Measurements from ENCODE around the gene ACHE. TPM values are rescaled to one million over a fixed set of nuclear protein-coding genes. Genes with fewer than 3 reads are reported as not detected.
A peak's percentile ranks its signal among the peaks of the same experiment; 100 is the strongest.

Gene ACHE
- polyA plus RNA-seq, 2 of the 4 experiments (the other 2 are of a cell fraction): 0.17 to 0.62 TPM

GRCh38 chr7:100896732-100897608 is 1.3 kb upstream of the ACHE start:
- POLR2A ChIA-PET: no interaction called here
- Histone ChIP-seq H3K4me2 (peak overlapping the region; percentile 98), H3K4me3 (peak overlapping the region; percentile 49), H3K9me3 (no peaks in the 10 kb centered on the region), H3K4me1 (peaks cover 19% of the 10 kb centered on the region), H3K27ac (peak overlapping the region; percentile 20 to 69; a peak in 4 of 6 replicates)
- FAIRE-seq (no peak), DNase-seq (ENCODE audit: low read depth in 1 of 2, low spot score in 1 of 2) (no peak), ATAC-seq (peak; percentile 45 to 50)
- CTCF ChIA-PET: interaction anchor here (0.6 to 2.3 kb wide), 10 partner anchors 14 to 819 kb away, joined by 3 to 31 read pairs (median 5); partner anchors contain the start of gene MUC3A
- TF ChIP-seq CTCF (IDR thresholded peaks at IDR 0.05): peak; percentile 90
- TF ChIP-seq EHMT2 (IDR thresholded peaks at IDR 0.05; ENCODE audit: low read depth): no peak
- peak; percentile 28; the same call in 1 of the 2 replicates for TF ChIP-seq MAX (IDR thresholded peaks at IDR 0.05)
- no peak for TF ChIP-seq FOSB (CRISPR knock-in tag; IDR thresholded peaks at IDR 0.05)
- peak; percentile 65 to 83 for TF ChIP-seq RAD21 (conservative IDR thresholded peaks at IDR 0.05 in 1 of 2, IDR thresholded peaks at IDR 0.05 in 1 of 2)
- no peak for TF ChIP-seq PHF8 (IDR thresholded peaks at IDR 0.05; ENCODE audit: borderline replicate concordance, low read depth)
- no peak for TF ChIP-seq HES2 (IDR thresholded peaks at IDR 0.05)
- no peak for TF ChIP-seq TFCP2L1 (CRISPR knock-in tag; IDR thresholded peaks at IDR 0.05)
- TF ChIP-seq JUN (IDR thresholded peaks at IDR 0.05): no peak
- no peak for TF ChIP-seq FOXS1 (CRISPR knock-in tag; IDR thresholded peaks at IDR 0.05)
- no peak for TF ChIP-seq NPAS2 (CRISPR knock-in tag; IDR thresholded peaks at IDR 0.05; ENCODE audit: borderline replicate concordance)
- no peak for TF ChIP-seq MAZ (IDR thresholded peaks at IDR 0.05; ENCODE audit: borderline replicate concordance, low read depth, low read length)
- no peak for TF ChIP-seq RARB (CRISPR knock-in tag; IDR thresholded peaks at IDR 0.05)
- TF ChIP-seq EP300 (IDR thresholded peaks at IDR 0.05): no peak
- no peak for TF ChIP-seq ESRRA (IDR thresholded peaks at IDR 0.05; ENCODE audit: borderline replicate concordance, low read length)
- TF ChIP-seq NFE2L2 (conservative IDR thresholded peaks at IDR 0.05; ENCODE audit: low read length): no peak
- TF ChIP-seq POLR2AphosphoS2 (conservative IDR thresholded peaks at IDR 0.05; ENCODE audit: low read length): no peak
- TF ChIP-seq JUNB (IDR thresholded peaks at IDR 0.05): no peak
- TF ChIP-seq CEBPB (IDR thresholded peaks at IDR 0.05): no peak
- TF ChIP-seq SMC3 (IDR thresholded peaks at IDR 0.05): peak; percentile 98
- TF ChIP-seq RNF2 (IDR thresholded peaks at IDR 0.05; ENCODE audit: borderline replicate concordance, low read depth): no peak
- no peak for TF ChIP-seq CBX2 (IDR thresholded peaks at IDR 0.05; ENCODE audit: borderline replicate concordance, low read depth)
- no peak for TF ChIP-seq E2F6 (IDR thresholded peaks at IDR 0.05; ENCODE audit: borderline replicate concordance, low read depth)
- no peak for TF ChIP-seq ZSCAN20 (CRISPR knock-in tag; IDR thresholded peaks at IDR 0.05)
- no peak for TF ChIP-seq RFX5 (IDR thresholded peaks at IDR 0.05)
- no peak for TF ChIP-seq HOXB13 (CRISPR knock-in tag; IDR thresholded peaks at IDR 0.05; ENCODE audit: low read depth)
- TF ChIP-seq CHD2 (IDR thresholded peaks at IDR 0.05; ENCODE audit: low read length, partially characterized antibody): no peak
- TF ChIP-seq ZC3H11A (IDR thresholded peaks at IDR 0.05): no peak
- no peak for TF ChIP-seq RCOR1 (IDR thresholded peaks at IDR 0.05; ENCODE audit: low read depth, low read length)
- no peak for TF ChIP-seq MAFK (IDR thresholded peaks at IDR 0.05; ENCODE audit: partially characterized antibody)
- WGBS (ENCODE audit: missing lambda C conversion rate): 7% methylated on average over 3 of the region's 95 CpGs
